PC-9 (cell line): ENCODE results near the gene R3HCC1L.

Experiments used
- CTCF ChIP-seq: fragments of 200-600 bp; sonication (generic); conservative IDR thresholded peaks from 2 replicates; pipeline ENCODE4 v1.6.1; 2017; ENCODE audit warnings: mixed run types, antibody characterized with exemption, mild to moderate bottlenecking, moderate library complexity
- EZH2 ChIP-seq: fragments of 200-600 bp; sonication (generic); IDR thresholded peaks from 2 replicates; pipeline ENCODE4 v1.8.0; 2017; ENCODE audit warnings: antibody characterized with exemption, low read depth

- TF ChIP-seq CTCF (no peak), EZH2 (no peak)
Observed at GRCh38 chr10:98163941-98164340, 29.5 kb downstream of the R3HCC1L start.
